ENCODE results near the gene LOXL1. TPM values are rescaled to one million over a fixed set of nuclear protein-coding genes. Genes with fewer than 3 reads are reported as not detected.

The LOXL1 gene
- total and polyA plus RNA-seq, 9 of the 15 experiments (the other 6 are each of a cell fraction or from before 2014, with no cell fraction given), result 0.14 TPM; not detected in 8

- ATAC-seq (no peak), FAIRE-seq (no peak), DNase-seq (ENCODE audit: extremely low read depth in 1 of 4, low spot score in 3 of 4) (no peak)
- no peak overlapping the region for H2AFZ ChIP-seq (ENCODE audit: low read depth, low read length)
- TF ChIP-seq ZNF263 (CRISPR knock-in tag; IDR thresholded peaks at IDR 0.05; ENCODE audit: borderline replicate concordance) (peak; percentile 19; the same call in 1 of the 2 replicates), GATAD2B (IDR thresholded peaks at IDR 0.05; ENCODE audit: borderline replicate concordance) (no peak)
- no peaks in the 10 kb centered on the region for H3K79me2 ChIP-seq (ENCODE audit: control insufficient read depth, insufficient read depth, low read length)
- peaks cover 0 to 26% of the 10 kb centered on the region in 2 experiments; a peak in 4 of 5 replicates for H3K4me1 ChIP-seq (replicated peaks in 1 of 2; ENCODE audit: control insufficient read depth in 2 of 2, insufficient read depth in 2 of 2, low read length in 2 of 2)
- H3K27ac ChIP-seq (ENCODE audit: extremely low read depth, low read depth, low read length), result no peak overlapping the region
- ChIA-PET CTCF (ENCODE audit: low intra/inter-chr PET ratio) (no interaction called here), POLR2A (interaction anchor here (1.3 kb wide), 1 partner anchor 13 kb away, joined by 3 read pairs; no protein-coding TSS in a partner anchor)
- 8% methylated on average over 12 of the region's 12 CpGs for WGBS (ENCODE audit: insufficient coverage, low coverage, missing lambda C conversion rate)
- no TSS peak for BruUV-seq (replicated peaks)
- no peaks in the 10 kb centered on the region for H3K36me3 ChIP-seq (ENCODE audit: control insufficient read depth, insufficient read depth, low read length)
- no peaks in the 10 kb centered on the region for H3K9me3 ChIP-seq (replicated peaks; ENCODE audit: control insufficient read depth, insufficient read depth, low read depth, low read length)
- no peaks in the 10 kb centered on the region for H4K20me1 ChIP-seq (replicated peaks; ENCODE audit: control insufficient read depth, insufficient read depth, low read length)
- no peaks in the 10 kb centered on the region for H3K9me1 ChIP-seq (ENCODE audit: control insufficient read depth, insufficient read depth, low read length)
- H3K4me3 ChIP-seq, result no peak overlapping the region
- no peak overlapping the region for H3K4me2 ChIP-seq (ENCODE audit: insufficient read depth, low read length)
- in situ Hi-C loops (cut with MboI) (no loop called here), intact Hi-C loops (cut with micrococcal nuclease) (no loop called here)
- no peak overlapping the region for H3K9ac ChIP-seq (ENCODE audit: insufficient read depth in 1 of 2, low read depth in 2 of 2, low read length in 2 of 2)
- peaks cover 0 to 37% of the 10 kb centered on the region in 2 experiments; a peak in 2 of 5 replicates for H3K27me3 ChIP-seq (ENCODE audit: control insufficient read depth in 2 of 2, insufficient read depth in 2 of 2, low read length in 2 of 2)
Observed at GRCh38 chr15:73924171-73924921, 1.9 kb upstream of the LOXL1 start.

GRCh38 chr15:73925848-73926218, 429 bp upstream of the LOXL1 start:
- CTCF ChIA-PET (ENCODE audit: low intra/inter-chr PET ratio), result no interaction called here
- no peak overlapping the region for H3K4me3 ChIP-seq
- TF ChIP-seq ZBTB2 (IDR thresholded peaks at IDR 0.05) (no peak), BRD9 (IDR thresholded peaks at IDR 0.05; ENCODE audit: low read depth, partially characterized antibody) (no peak), SREBF2 (CRISPR knock-in tag; IDR thresholded peaks at IDR 0.05) (no peak), ATF1 (CRISPR knock-in tag; IDR thresholded peaks at IDR 0.05) (no peak), ATF1 (tag; IDR thresholded peaks at IDR 0.05) (no peak), E2F8 (IDR thresholded peaks at IDR 0.05; ENCODE audit: low read depth, partially characterized antibody) (no peak)
- TF ChIP-seq, protein P1, sequence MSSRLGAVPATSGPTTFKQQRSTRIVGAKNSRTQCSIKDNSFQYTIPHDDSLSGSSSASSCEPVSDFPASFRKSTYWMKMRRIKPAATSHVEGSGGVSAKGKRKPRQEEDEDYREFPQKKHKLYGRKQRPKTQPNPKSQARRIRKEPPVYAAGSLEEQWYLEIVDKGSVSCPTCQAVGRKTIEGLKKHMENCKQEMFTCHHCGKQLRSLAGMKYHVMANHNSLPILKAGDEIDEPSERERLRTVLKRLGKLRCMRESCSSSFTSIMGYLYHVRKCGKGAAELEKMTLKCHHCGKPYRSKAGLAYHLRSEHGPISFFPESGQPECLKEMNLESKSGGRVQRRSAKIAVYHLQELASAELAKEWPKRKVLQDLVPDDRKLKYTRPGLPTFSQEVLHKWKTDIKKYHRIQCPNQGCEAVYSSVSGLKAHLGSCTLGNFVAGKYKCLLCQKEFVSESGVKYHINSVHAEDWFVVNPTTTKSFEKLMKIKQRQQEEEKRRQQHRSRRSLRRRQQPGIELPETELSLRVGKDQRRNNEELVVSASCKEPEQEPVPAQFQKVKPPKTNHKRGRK (tag; IDR thresholded peaks at IDR 0.05), result no peak

More at GRCh38 chr15:73925848-73926218, 429 bp upstream of the LOXL1 start:
- POLR2A ChIA-PET, result no interaction called here
- intact Hi-C loops (cut with micrococcal nuclease) (no loop called here), in situ Hi-C loops (cut with MboI) (no loop called here)
- ATAC-seq, result no peak
- no peaks in the 10 kb centered on the region for H3K79me2 ChIP-seq (ENCODE audit: control insufficient read depth, insufficient read depth, low read length)
- H3K27ac ChIP-seq (ENCODE audit: extremely low read depth, low read depth, low read length), result no peak overlapping the region
- H3K9ac ChIP-seq (ENCODE audit: insufficient read depth in 1 of 2, low read depth in 2 of 2, low read length in 2 of 2), result no peak overlapping the region
- no TSS peak for BruUV-seq (replicated peaks)
- FAIRE-seq, result no peak
- WGBS (ENCODE audit: insufficient coverage, low coverage, missing lambda C conversion rate), result 6% methylated on average over 8 of the region's 8 CpGs
- no peaks in the 10 kb centered on the region for H3K9me3 ChIP-seq (replicated peaks; ENCODE audit: control insufficient read depth, insufficient read depth, low read depth, low read length)
- no peak overlapping the region for H3K4me2 ChIP-seq (ENCODE audit: insufficient read depth, low read length)
- H4K20me1 ChIP-seq (replicated peaks; ENCODE audit: control insufficient read depth, insufficient read depth, low read length), result no peaks in the 10 kb centered on the region
- H2AFZ ChIP-seq (ENCODE audit: low read depth, low read length), result no peak overlapping the region
- H3K4me1 ChIP-seq (replicated peaks in 1 of 2; ENCODE audit: control insufficient read depth in 2 of 2, insufficient read depth in 2 of 2, low read length in 2 of 2), result peaks cover 0 to 26% of the 10 kb centered on the region in 2 experiments; a peak in 4 of 5 replicates
- DNase-seq (ENCODE audit: extremely low read depth in 1 of 4, low spot score in 3 of 4), result no peak
- no peaks in the 10 kb centered on the region for H3K9me1 ChIP-seq (ENCODE audit: control insufficient read depth, insufficient read depth, low read length)
- H3K36me3 ChIP-seq (ENCODE audit: control insufficient read depth, insufficient read depth, low read length), result no peaks in the 10 kb centered on the region
- peaks cover 0 to 41% of the 10 kb centered on the region in 2 experiments; a peak in 3 of 5 replicates for H3K27me3 ChIP-seq (ENCODE audit: control insufficient read depth in 2 of 2, insufficient read depth in 2 of 2, low read length in 2 of 2)

All from K562 (cell line).